Hair follicle dermal papilla cell (primary cell): ENCODE results near the gene STK11. TPM values are rescaled to one million over a fixed set of nuclear protein-coding genes. Genes with fewer than 3 reads are reported as not detected.

Source experiments
- total RNA-seq: library from RNA; depleted of rRNA; stranded (reverse); fragments of >200 nt; gene quantifications from 2 replicates; pipeline ENCODE4 v1.2.3, GENCODE V29; 2012

Gene STK11
- 90.2 and 94.1 TPM in 2 replicates for total RNA-seq

GRCh38 chr19:1205114-1206099, at the start of gene STK11:
STK11 (plus strand) TSS chr19:1205778; CDS start chr19:1206914, 1,136 bp downstream.

GRCh38 chr19:1173845-1174809, 31.5 kb upstream of the STK11 start, which contains the start of gene SBNO2:
SBNO2 (minus strand) TSS chr19:1174268; CDS start chr19:1154276, 19,992 bp downstream.

GRCh38 chr19:1237754-1238368, 32.3 kb downstream of the STK11 start, which contains the start of gene CBARP:
CBARP (minus strand) TSS chr19:1238005; CDS start chr19:1236100, 1,905 bp downstream.

GRCh38 chr19:1241417-1242095, 36.0 kb downstream of the STK11 start, which contains the start of gene ATP5F1D:
ATP5F1D (plus strand) TSS chr19:1241751; CDS start chr19:1241851, 100 bp downstream.

GRCh38 chr19:1248139-1248785, 42.7 kb downstream of the STK11 start, which contains the start of gene MIDN:
MIDN (plus strand) TSS chr19:1248583; CDS start chr19:1250297, 1,714 bp downstream.

GRCh38 chr19:1269065-1269477, 63.5 kb downstream of the STK11 start, which contains the start of gene CIRBP:
CIRBP (plus strand) TSS chr19:1269332; CDS start chr19:1270934, 1,602 bp downstream.

GRCh38 chr19:1275260-1275975, 69.8 kb downstream of the STK11 start, which contains the start of gene FAM174C:
FAM174C (plus strand) TSS chr19:1275530; CDS start chr19:1275550, 20 bp downstream.

Other genes with a start within 250 kb of the STK11 start
- gene WDR18, start 221.4 kb upstream of the STK11 start, total RNA-seq: 32.7 and 32.9 TPM in 2 replicates
- 0.85 and 1.5 TPM in 2 replicates for gene GRIN3B, start 205.4 kb upstream of the STK11 start, total RNA-seq
- gene TMEM259, start 184.7 kb upstream of the STK11 start, total RNA-seq: 92.7 and 94.6 TPM in 2 replicates
- not detected in 2 replicates for gene RNU6-2, start 184.3 kb upstream of the STK11 start, total RNA-seq
- 745 and 827 TPM in 2 replicates for gene CNN2, start 179.2 kb upstream of the STK11 start, total RNA-seq
- 8.3 and 9.4 TPM in 2 replicates for gene ABCA7, start 165.7 kb upstream of the STK11 start, total RNA-seq
- gene ARHGAP45, start 138.6 kb upstream of the STK11 start, total RNA-seq: 0.65 and 1.5 TPM in 2 replicates
- 86.5 and 134 TPM in 2 replicates for gene POLR2E, start 110.4 kb upstream of the STK11 start, total RNA-seq
- gene GPX4, start 101.8 kb upstream of the STK11 start, total RNA-seq: 238 and 301 TPM in 2 replicates
- 109 and 130 TPM in 2 replicates for gene SBNO2, start 31.5 kb upstream of the STK11 start, total RNA-seq
- gene CBARP, start 32.2 kb downstream of the STK11 start, total RNA-seq: 3.2 and 4.2 TPM in 2 replicates
- gene ATP5F1D, start 36.0 kb downstream of the STK11 start, total RNA-seq: 10.5 and 14.0 TPM in 2 replicates
- 32.1 and 35.4 TPM in 2 replicates for gene MIDN, start 42.8 kb downstream of the STK11 start, total RNA-seq
- 234 and 348 TPM in 2 replicates for gene CIRBP, start 63.6 kb downstream of the STK11 start, total RNA-seq
- gene FAM174C, start 69.8 kb downstream of the STK11 start, total RNA-seq: 13.1 and 15.2 TPM in 2 replicates
- not detected in 2 replicates for gene EFNA2, start 80.1 kb downstream of the STK11 start, total RNA-seq
- gene NDUFS7, start 178.1 kb downstream of the STK11 start, total RNA-seq: 36.2 and 47.1 TPM in 2 replicates
- 24.2 and 28.8 TPM in 2 replicates for gene GAMT, start 195.8 kb downstream of the STK11 start, total RNA-seq
- 50.6 TPM in 2 replicates for gene DAZAP1, start 201.8 kb downstream of the STK11 start, total RNA-seq
- 301 and 458 TPM in 2 replicates for gene RPS15, start 232.6 kb downstream of the STK11 start, total RNA-seq
- 0.49 and 0.81 TPM in 2 replicates for gene APC2, start 244.3 kb downstream of the STK11 start, total RNA-seq